SHP77 treated with DMSO at 0.1 percent for 48 hours (cell line): ENCODE measurements around the gene ATP2B1.

Experiments
- DNase-seq: peaks from one replicate; lab custom pipeline; 2025; lab: John Stamatoyannopoulos, UW

The ATP2B1 gene

DNA sequence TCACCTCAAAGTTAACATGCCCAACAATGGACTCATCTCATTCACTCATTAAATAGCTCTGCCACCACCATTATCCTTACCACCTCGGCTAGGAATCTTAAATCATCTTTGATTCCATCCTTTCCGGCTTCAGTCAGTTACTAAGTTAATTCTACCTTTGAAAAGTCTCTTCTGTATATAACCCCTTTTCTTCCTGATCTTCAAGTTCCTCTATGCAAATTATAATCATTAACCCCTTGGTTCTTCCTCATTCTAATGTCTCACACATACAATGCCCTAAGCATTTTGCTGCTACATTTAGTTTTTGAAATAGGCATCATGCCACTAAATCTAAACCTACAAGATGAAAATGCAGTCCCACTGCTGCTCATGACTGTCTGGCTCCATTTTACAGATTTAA lies 51.6 kb downstream of the ATP2B1 start:
- no peak for DNase-seq

DNA sequence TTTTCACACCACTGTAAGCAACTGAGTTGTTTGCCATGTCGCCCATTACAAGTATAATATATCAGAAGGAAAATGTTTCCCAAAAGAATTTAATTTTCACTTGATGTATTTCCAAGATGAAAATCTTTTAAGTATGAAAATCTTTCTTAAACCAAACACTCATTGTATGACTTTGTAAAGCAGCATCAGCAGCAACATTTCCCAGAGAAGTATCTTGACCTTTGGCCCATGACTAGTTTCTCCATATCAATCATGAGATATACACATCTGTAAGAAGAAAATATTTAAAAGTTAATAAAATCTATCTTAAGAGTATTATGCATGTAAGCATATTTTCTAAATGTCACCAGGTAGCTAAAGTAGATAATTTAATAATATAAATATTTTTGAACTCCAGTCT lies 52.8 kb downstream of the ATP2B1 start:
- DNase-seq: no peak

DNA sequence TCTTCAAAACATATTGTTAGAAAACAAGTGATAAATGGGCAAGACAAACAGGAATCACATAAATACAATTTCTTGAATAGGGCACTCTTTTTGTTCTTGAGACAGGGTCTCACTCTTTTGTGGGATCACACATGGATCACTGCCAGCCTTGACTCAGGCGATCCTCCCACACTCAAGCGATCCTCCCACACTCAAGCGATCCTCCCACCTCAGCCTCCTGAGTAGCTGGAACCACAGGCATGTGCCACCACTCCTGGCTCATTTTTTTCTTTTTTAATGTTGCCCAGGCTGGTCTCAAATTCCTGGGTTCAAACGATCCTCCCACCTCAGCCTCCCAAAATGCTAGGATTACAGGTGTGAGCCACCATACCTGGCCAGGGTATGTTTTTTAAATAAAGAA lies 57.4 kb downstream of the ATP2B1 start:
- DNase-seq: no peak

DNA sequence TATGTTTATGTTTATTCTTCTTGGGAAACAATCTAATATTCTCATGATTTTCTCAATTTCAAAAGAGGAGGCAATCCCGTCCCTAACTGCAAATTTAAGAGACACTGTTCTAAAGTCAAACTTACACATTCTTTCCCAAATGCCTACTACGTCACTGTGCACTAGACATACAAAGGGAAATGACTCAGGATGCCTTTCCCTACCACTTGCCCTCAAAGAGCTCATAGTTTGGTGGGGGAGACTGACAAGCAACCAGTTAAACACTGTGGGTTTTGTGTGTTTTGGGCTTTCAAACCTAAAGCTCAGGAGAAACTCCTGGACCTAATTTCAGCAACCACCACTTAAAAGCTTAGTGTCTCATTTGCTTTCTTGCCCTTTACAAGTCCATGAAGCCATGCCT lies 58.4 kb downstream of the ATP2B1 start:
- no peak for DNase-seq

DNA sequence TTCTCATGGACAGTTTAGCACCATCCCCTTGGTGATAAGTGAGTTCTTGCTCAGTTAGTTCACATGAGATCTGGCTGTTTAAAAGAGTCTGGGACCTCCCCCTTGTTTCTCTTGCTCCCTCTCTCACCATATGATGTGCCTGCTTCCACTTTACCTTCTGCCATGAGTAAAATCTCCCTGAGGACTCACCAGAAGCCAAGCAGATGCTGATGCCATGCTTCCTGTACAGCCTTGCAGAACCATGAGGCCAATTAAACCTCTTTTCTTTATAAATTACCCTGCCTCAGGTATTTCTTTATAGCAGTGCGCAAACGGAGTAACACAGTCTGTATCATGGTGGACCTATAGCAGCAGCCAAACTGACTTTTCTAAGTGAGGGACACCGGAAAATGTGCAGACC lies 58.8 kb downstream of the ATP2B1 start:
- DNase-seq: no peak

DNA sequence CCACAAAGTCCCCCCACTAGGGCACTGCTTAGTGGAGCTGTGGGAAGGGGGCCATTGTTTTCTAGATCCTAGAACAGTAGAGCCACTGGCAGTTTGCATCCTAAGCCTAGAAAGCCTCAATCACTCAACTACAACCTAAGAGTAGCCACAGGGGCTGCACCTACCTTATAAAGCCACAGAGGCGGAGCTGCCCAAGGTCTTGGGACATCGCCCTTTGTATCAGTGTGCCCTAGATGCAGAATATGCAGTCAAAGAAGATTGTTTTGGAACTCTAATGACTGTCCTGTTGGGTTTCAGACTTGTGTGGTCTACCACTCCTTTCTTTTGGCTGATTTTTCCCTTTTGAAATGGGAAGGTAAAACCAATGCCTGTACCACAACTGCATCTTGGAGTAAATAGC lies 59.5 kb downstream of the ATP2B1 start:
- no peak for DNase-seq

DNA sequence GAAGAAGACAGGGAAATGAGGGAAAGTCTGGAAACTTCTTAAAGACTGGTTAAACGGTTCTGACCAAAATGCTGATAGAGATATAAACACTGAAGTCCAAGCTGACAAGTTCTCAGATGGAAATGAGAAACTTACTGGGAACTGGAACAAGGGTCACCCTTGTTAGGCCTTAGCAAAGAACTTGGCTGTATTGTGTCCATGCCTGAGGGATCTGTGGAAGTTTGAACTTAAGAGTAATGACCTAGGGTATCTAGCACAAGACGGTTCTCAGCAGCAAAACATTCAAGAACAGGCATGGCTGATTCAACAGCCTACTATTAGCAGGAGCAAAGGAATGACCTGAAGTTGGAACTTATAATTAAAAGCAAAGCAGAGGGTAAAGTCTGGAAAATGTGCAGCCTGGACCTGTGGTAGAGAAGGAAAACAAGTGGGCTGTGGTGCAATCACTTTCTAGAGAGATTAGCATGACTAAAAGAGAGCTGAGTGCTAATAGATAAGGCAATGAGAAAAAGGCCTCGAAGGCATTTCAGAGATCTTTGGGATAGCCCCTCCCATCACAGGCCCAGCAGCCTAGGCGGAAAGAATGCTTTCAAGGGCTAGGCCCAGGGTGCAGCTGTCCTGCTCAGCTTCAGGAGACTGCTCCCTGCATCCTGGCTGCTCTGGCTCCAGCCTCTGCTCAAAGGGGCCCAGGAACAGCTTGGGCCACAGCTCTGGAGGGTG lies 60.3 kb downstream of the ATP2B1 start:
- DNase-seq: no peak

DNA sequence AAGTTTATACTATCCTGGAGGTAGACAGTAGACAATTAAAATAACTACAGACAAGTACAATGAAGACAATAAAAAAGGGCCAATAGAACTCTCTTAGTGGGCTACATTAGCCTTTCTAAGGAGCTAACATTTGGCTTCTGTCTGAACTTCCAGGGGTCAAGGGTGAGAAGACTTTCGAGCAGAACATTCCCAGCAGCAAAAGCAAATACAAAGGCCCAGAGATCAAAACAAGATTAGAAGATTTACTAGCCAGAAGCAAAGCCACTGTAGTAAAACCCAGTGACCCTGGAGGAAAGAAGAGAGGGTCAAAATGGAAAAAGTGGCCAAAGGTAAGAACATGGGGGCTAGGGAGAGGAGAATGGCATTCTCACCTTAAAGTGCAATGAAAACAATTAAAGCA lies 63.2 kb downstream of the ATP2B1 start:
- no peak for DNase-seq

DNA sequence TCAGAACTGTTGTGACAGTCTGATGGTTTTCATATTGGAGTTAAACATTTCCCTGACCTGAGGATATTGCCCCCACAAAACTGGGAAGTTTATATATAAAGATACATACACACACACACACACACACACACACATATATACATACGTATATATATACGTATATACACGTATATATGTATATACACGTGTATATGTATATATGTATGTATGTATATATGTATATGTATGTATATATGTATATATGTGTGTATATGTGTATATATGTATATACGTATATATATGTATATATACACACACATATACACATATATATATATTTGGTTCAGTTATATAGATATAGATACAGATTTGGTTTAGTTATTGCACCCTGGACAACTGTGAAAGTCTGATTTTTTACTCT lies 65.7 kb downstream of the ATP2B1 start:
- DNase-seq: no peak

DNA sequence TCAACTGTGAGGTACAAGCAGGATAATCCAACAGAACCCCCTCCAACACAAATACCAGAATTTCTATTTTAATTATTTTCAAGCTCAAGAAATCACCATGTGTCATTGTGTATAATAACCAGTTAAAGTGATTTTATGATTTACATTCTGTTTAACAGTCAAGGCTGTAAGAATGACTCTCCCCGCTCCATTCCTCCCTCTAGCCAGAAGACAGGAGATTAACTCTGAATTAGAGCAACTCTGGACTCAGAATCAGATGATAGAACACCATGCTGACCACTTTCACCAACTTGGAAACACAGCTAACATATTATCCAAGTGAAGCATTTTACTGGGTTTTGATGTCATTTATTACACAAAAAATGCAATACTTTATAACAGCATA lies 71.9 kb downstream of the ATP2B1 start:
- DNase-seq: no peak

DNA sequence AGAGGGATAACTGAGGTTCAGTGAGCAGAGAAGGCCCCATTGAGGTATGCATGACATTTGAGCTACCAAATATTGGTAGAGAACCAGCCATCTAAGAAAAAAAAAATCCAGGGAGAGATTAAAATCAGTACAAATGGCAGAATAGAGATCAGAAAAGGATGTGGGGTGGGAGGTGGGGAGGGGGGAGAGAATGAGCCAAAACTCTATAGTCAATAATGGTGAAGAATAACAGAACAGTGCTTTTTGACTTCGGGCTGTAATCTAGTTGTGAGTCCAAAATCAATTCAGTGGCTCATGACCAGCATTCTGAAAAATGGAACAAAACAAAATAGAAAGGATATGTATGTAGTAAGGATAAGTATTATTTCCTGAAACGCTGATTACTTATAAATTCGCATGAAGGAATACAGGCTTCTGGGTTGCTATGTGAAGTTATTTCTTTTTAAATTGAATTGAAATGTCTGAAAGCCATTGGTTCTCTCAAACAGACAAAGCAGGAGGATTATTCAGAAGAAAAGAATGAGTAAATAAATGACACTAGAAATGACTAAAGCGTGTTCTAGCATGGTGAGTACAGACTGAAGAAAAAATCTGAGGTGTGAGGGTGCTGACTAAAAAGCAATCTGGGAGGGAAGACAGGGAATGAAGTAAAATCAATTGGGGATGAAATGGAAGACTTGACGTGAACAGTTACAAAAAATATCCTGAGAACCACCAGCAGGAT lies 72.4 kb downstream of the ATP2B1 start:
- DNase-seq: no peak

DNA sequence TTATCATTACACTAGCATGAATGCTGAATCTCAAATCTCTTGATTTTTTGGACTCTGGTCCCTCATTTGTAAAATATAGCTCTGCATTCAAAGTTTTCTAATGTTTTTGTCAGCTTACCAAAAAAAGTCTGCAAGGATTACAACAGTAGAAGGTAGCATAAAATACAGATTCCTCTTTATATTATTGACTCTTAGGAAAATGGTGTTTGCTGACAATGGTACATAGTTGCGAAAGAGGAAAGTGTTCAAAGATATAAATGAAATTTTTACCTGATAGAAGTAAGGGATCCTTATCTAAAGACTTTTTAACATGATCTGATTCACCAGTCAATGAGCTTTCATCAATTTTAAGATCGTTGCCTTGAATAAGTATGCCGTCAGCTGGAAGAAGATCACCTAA lies 74.1 kb downstream of the ATP2B1 start:
- no peak for DNase-seq

DNA sequence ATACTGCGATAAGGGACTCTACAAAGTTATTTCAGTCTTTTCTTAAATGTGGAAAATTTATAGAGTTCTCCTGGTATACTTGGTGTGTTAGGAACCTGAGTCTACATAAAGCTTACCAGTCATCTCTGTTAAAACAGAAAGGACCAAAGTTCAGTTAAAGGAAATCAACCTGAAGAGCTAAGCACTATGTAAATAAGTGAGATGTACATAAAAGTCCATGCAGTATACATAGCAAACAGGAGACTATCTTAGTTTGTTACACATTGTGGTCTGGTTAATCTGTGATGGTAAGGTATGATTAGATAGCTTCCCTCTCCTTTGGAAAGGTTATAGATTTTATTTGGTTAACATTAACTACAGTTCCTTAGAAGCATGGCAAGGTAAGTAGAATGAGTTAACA lies 75.9 kb downstream of the ATP2B1 start:
- no peak for DNase-seq

DNA sequence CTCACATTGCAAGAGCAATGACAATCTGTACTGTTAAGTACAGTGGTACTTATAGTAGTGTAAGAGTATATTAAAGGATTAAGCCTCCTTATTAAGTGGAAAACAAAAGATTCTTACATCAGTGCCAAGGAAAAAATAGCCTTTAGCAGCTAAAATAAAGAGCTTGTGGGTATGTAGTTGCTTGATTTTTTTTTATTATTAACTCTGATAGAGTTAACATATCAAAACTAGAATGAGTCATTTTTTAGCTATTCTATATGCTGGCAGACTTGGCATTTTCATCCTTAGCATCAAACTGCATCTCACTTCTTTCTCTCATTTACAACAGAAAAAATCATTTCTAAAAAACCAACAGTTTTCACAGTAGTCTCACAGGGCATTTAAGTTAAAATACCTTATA lies 86.5 kb downstream of the ATP2B1 start:
- no peak for DNase-seq

DNA sequence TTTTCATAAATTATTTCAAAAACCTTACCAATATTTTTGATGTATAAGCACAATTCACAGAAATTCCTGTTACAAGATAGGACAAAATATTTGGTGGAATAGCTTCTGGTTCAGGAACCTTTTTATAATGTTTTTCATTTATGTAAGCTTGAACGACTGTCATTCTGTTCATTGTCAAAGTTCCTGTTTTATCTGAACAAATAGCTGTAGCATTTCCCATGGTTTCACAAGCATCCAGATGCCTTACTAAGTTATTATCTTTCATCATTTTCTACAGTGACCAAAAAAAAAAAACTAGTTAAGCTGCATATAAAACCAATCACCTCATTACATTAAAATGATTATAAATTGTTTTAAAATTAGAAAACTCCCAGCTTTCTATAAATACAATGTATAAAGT lies 87.1 kb downstream of the ATP2B1 start:
- no peak for DNase-seq

DNA sequence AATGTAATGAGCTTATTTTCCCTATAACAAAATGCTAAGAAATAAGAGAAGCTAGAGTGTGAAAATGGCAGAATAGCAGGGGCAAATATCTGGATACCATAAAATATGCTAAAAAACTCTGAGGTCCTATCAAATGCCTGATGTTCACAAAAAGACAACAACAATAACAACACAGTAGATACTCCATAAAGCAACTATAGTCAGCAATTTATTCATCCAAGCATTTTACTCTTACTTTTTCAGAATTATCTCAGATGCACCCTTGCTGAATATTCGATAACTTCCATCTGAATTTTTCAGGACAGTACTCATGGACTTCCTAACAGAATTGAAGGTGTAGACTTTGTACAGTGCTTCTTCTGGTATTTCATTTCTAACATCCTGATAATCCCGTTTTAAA lies 88.9 kb downstream of the ATP2B1 start:
- no peak for DNase-seq

DNA sequence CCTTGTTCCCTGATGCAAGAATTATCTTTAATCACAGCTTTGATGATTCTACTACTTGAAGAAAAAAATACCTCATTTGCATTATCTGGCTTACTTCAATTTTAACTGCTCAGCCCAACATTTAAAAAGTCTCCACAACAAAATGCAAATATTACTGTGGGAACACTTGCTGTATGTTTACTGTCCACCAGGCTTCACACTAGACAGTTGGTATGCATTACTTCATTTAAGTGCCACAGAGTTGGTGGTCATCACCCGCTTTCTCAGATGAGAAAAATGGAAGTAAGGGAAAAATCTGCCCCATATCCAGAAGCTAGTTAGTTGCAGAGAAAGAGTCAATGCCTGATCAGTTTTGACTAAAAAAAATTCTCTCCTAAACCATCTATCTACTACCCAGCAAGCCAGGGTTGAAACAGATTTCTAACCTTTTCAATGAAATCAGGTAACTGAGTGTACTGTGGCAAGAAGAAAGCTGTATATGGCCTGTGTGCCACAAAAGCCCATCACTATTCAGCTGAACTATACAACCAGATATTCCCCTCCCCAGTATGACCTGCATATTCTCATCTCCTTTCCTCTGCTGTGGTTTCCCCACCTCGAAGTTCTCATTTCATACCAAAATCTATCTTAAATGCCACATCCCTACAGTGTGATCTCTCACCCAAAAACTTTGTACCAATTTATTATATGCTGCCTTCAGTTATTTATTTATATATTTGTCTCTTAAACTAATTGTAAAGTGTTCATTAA lies 90.3 kb downstream of the ATP2B1 start:
- no peak for DNase-seq

DNA sequence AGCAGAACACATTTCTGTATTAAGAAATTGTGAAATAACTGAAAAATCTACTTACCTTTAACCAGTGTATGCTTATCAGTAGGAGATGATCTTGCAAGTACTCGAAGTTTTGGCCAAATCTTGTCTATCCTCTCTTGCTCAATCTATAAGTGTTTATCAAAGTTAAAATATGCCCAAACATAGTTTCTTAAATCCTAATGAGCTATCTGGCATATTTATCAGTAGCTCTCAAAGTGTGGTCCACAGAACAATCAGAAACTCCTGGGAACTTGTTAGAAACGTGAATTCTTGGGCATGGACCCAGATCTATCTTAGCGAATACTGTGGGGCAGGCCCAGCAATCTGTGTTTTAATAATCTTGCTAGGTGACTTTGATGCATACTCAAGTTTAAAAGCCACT lies 98.3 kb downstream of the ATP2B1 start:
- DNase-seq: no peak

DNA sequence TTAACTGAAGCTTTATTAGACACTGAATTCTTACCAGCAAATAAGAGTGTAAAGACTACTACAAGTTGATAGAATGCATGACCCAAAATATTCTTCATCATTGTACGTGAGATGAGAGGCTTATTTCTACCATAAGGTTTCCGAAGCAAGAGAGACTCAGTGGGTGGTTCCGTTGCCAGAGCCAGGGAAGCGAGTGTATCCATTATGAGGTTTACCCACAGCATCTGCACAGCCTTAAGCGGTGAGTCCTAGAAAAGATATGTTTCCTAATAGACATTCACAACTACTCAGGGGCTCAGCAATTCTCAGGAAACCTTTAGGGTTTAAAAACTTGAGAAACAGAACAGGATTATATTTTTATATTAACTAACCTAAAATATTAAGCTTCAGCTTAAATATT lies 105.0 kb downstream of the ATP2B1 start:
- DNase-seq: no peak

DNA sequence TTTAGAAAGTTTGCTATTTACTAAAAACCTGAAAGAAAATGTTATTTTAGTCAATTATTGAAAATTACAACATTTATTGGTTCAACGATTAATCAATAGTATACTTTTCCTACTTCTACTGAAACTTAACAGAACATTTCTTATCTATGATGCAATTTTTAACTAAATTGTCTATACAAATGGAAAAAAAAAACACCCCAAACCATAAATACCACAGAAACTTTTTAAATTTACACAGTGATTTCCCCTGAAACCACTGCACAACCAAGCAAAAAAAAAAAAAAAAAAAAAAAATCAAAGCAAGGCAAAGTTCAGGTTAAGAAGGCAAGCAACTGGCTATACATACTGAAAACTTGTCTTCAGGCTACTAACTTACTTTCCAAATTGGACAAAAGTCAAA lies 110.9 kb downstream of the ATP2B1 start:
- DNase-seq: no peak

DNA sequence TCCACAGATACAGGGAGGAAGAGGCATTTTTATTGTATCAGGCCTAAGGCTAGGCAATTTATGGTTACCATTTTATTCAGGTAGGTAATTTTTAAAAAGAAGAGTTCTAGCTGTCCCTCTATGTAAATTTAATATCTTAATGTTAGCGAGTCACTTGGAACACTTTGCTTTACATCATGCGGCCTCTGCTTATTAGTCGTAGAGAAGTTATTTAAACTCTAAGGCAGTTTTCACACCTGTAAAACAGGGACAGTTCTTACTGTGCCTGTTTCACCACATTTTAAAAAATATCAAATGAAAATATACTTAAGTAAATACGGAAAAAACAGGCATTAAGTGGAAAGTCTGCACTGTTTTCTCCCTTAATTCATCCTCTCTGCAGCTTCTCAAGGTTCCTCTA lies 111.4 kb downstream of the ATP2B1 start:
- no peak for DNase-seq

DNA sequence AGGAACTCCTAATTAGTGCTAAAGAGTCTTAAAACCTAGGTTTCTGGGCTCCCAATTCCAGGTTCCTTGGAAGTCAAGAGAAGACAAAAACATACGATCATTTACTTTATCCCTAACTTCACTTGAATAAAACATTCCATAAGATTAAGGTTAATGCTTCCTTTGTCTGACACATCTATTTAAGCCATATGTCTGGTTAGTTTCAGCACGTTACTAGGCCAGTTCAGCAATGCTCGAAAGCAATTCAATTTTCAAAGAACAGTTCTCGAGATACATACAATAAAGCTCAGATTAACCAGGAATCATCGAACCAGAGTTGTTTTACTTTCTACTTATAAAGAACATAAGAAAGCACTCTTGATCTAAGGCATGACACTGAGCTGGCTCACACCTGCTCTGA lies 114.8 kb downstream of the ATP2B1 start:
- no peak for DNase-seq

DNA sequence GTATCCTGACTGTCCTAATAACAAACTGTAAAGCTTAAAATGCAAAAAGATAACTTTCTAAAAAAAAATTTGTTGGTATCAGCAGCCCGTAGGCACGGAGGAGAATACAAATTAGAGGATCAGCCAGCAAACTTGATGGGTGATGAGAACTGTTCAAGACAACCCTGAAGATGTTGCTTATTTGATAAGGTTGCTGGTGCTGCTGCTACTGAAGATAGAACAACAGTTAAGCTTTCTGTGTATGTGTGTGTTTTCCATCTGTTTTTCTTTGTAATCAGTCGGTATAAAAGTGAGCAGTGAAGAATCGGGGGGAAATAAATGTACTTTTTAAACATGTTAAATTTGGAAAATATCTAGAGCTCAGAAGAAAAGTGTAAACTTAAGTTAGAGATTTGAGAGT lies 115.4 kb downstream of the ATP2B1 start:
- no peak for DNase-seq
